Loucy (cell line): Measurements from ENCODE around the gene MAGEB18.

Experiments used
- EZH2phosphoT487 ChIP-seq: fragments of 200-600 bp; IDR thresholded peaks from 2 replicates; pipeline ENCODE4 v1.6.1; 2018; ENCODE audit warnings: antibody characterized with exemption, mild to moderate bottlenecking, moderate library complexity, borderline replicate concordance
- TF ChIP-seq, protein P1 (sequence below): fragments of 200-600 bp; sonication (generic); conservative IDR thresholded peaks from 2 replicates; pipeline ENCODE4 v1.5.1; 2014; ENCODE audit warnings: mild to moderate bottlenecking, antibody characterized with exemption, low read length

DNA sequence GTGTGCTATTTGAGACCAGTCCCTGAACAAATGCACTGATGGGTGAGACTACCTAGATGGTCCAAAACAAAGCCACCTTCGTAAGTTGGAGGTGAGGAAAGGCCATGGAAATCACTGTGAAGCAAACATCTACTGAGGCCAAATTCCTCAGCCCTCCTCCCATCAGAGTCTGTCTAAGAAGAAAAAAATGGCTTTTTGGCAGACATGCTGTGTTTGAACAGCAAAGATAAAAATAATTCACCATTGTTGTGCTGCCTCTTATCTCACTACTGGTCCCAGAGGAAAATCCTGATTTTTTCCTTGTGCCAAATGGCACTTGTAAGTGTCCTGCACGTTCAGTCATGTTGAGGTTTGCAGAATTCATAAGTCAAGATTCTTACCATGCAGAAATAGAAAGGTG lies 7.9 kb downstream of the MAGEB18 start:
- TF ChIP-seq, protein P1, sequence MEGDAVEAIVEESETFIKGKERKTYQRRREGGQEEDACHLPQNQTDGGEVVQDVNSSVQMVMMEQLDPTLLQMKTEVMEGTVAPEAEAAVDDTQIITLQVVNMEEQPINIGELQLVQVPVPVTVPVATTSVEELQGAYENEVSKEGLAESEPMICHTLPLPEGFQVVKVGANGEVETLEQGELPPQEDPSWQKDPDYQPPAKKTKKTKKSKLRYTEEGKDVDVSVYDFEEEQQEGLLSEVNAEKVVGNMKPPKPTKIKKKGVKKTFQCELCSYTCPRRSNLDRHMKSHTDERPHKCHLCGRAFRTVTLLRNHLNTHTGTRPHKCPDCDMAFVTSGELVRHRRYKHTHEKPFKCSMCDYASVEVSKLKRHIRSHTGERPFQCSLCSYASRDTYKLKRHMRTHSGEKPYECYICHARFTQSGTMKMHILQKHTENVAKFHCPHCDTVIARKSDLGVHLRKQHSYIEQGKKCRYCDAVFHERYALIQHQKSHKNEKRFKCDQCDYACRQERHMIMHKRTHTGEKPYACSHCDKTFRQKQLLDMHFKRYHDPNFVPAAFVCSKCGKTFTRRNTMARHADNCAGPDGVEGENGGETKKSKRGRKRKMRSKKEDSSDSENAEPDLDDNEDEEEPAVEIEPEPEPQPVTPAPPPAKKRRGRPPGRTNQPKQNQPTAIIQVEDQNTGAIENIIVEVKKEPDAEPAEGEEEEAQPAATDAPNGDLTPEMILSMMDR, result no peak
- TF ChIP-seq EZH2phosphoT487, result no peak
